HL-60 (cell line): ENCODE data around the gene SLC36A2.

Experiments used
- DNase-seq, 2 experiments: peaks; one replicate each; pipeline ENCODE4 v3.0.0-alpha.2; 2010 to 2020; ENCODE audit warnings: low read depth in 1 of 2, low spot score in 1 of 2
- H3K27ac ChIP-seq: fragments of 250-450 bp; sonication (Bioruptor Pico); replicated peaks from 2 replicates; pipeline ENCODE4 v1.5.1; 2020; ENCODE audit warnings: mild to moderate bottlenecking, moderate library complexity
- H3K27me3 ChIP-seq: fragments of 250-450 bp; sonication (Bioruptor Pico); 2 replicates; pipeline ENCODE4 v1.5.1; 2021; ENCODE audit warnings: mild to moderate bottlenecking, moderate library complexity; ENCODE audit not compliant: insufficient read depth, poor library complexity, severe bottlenecking
- H3K4me3 ChIP-seq: replicated peaks from 2 replicates; pipeline ENCODE4 v1.5.1; 2011; ENCODE audit warnings: mild to moderate bottlenecking, control low read depth, low read length; ENCODE audit not compliant: insufficient read depth
- GABPA ChIP-seq: IDR thresholded peaks from 2 replicates; pipeline ENCODE4 v1.6.1; 2012; ENCODE audit warnings: low read depth
- POLR2AphosphoS5 ChIP-seq: IDR thresholded peaks from 2 replicates; pipeline ENCODE4 v1.6.1; 2012; ENCODE audit warnings: low read depth
- SPI1 ChIP-seq: IDR thresholded peaks from 2 replicates; pipeline ENCODE4 v1.6.1; 2012; ENCODE audit warnings: low read depth, mild to moderate bottlenecking, borderline replicate concordance
- TF ChIP-seq, protein P1 (sequence below): IDR thresholded peaks from one replicate; pipeline ENCODE4 v1.5.1; 2011; ENCODE audit warnings: low read length, control low read depth, inconsistent platforms; ENCODE audit not compliant: insufficient read depth
- TF ChIP-seq, protein P2 (sequence below): IDR thresholded peaks from 2 replicates; pipeline ENCODE4 v1.6.1; 2012; ENCODE audit warnings: low read depth; ENCODE audit not compliant: insufficient replicate concordance

The SLC36A2 gene

DNA sequence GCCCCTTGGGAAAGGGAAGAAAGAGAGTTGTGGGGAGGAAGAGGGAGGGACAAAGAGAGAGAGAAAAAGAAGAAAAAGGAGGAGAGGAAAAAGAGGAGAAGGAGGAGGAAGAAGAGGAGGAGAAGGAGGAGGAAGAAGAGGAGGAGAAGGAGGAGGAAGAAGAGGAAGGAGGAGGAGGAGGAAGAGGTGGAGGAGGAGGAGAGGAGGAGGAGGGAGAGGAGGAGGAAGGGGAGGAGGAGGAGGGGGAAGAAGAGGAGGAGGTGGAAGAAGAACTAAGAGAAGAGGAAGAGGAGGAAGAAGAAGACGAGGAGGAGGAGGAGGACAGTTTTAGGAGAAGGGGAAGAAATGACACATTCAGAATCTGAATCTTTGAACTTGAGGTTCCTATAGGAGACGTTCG lies 7.4 kb downstream of the SLC36A2 start:
- no peak overlapping the region for H3K27ac ChIP-seq
- H3K27me3 ChIP-seq = peaks cover 6% of the 10 kb centered on the region
- no peak overlapping the region for H3K4me3 ChIP-seq
- DNase-seq = no peak
- TF ChIP-seq, protein P1, sequence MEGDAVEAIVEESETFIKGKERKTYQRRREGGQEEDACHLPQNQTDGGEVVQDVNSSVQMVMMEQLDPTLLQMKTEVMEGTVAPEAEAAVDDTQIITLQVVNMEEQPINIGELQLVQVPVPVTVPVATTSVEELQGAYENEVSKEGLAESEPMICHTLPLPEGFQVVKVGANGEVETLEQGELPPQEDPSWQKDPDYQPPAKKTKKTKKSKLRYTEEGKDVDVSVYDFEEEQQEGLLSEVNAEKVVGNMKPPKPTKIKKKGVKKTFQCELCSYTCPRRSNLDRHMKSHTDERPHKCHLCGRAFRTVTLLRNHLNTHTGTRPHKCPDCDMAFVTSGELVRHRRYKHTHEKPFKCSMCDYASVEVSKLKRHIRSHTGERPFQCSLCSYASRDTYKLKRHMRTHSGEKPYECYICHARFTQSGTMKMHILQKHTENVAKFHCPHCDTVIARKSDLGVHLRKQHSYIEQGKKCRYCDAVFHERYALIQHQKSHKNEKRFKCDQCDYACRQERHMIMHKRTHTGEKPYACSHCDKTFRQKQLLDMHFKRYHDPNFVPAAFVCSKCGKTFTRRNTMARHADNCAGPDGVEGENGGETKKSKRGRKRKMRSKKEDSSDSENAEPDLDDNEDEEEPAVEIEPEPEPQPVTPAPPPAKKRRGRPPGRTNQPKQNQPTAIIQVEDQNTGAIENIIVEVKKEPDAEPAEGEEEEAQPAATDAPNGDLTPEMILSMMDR = no peak
- TF ChIP-seq SPI1 (no peak), POLR2AphosphoS5 (no peak), GABPA (no peak)
- TF ChIP-seq, protein P2, sequence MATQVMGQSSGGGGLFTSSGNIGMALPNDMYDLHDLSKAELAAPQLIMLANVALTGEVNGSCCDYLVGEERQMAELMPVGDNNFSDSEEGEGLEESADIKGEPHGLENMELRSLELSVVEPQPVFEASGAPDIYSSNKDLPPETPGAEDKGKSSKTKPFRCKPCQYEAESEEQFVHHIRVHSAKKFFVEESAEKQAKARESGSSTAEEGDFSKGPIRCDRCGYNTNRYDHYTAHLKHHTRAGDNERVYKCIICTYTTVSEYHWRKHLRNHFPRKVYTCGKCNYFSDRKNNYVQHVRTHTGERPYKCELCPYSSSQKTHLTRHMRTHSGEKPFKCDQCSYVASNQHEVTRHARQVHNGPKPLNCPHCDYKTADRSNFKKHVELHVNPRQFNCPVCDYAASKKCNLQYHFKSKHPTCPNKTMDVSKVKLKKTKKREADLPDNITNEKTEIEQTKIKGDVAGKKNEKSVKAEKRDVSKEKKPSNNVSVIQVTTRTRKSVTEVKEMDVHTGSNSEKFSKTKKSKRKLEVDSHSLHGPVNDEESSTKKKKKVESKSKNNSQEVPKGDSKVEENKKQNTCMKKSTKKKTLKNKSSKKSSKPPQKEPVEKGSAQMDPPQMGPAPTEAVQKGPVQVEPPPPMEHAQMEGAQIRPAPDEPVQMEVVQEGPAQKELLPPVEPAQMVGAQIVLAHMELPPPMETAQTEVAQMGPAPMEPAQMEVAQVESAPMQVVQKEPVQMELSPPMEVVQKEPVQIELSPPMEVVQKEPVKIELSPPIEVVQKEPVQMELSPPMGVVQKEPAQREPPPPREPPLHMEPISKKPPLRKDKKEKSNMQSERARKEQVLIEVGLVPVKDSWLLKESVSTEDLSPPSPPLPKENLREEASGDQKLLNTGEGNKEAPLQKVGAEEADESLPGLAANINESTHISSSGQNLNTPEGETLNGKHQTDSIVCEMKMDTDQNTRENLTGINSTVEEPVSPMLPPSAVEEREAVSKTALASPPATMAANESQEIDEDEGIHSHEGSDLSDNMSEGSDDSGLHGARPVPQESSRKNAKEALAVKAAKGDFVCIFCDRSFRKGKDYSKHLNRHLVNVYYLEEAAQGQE = no peak

DNA sequence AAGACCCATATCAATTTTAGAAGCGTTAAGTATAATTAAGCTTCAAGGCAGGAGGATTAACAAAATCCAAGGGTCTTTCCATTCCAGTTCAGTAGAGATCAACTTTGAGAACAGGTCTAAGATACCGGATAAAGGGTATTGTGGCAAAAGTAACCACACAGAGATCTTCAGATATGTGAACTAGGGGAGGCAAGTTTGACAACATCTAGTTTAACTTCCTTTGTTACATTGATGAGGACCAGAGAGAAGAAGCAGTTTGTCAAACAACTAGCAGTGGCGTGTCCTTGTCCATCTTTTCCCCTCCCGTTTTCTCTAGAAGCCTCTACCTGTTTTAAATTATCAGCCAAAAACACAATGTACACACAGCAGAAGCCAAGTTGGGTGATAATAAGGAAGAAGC lies 8.6 kb downstream of the SLC36A2 start:
- Histone ChIP-seq H3K4me3 (no peak overlapping the region), H3K27ac (no peak overlapping the region), H3K27me3 (no peaks in the 10 kb centered on the region)
- no peak for DNase-seq
- TF ChIP-seq GABPA (no peak), SPI1 (no peak), POLR2AphosphoS5 (no peak)
- TF ChIP-seq, protein P2 = no peak
- TF ChIP-seq, protein P1 = no peak

DNA sequence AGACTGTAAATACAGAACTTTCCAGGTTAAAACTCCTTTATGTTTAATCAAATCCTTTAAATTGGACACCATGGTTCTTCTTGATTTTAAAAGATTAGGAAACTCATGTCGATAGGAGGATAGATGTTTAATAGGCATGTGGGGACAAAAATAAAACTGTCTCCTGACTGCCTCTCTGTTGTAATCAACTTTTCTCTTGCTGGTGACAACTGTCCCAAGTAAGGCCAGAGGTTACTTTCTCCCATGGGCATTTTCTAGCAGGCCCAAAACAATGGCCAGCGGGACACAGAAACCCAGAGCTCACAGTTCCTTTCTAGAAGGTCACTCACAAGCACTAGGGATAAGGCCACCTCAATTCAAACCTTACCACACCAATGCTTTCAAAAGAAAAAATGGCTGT lies 14.5 kb downstream of the SLC36A2 start:
- H3K4me3 ChIP-seq = no peak overlapping the region
- no peak for TF ChIP-seq GABPA
- H3K27me3 ChIP-seq = no peaks in the 10 kb centered on the region
- no peak overlapping the region for H3K27ac ChIP-seq
- no peak for DNase-seq

DNA sequence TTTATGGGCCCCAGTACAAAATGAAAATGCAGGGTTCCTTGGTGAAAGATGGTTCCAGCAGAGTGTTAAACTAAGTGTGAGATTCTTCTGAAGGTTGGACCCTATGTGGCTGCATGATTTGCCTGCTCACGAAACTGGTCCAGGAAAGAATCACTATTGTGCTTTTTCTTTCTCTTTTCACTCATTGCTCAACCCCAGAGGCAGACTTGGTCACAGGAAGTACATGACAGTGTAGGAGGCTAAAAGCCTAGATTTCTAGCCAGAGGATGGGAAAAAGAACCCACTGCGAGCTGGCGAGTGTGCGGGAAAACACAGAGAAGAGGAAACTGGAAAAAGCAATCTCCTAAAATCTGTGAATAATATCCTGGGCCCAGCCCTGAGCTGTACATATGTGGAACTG lies 18.6 kb downstream of the SLC36A2 start:
- TF ChIP-seq SPI1 (no peak), GABPA (no peak), POLR2AphosphoS5 (no peak)
- TF ChIP-seq, protein P1 = no peak
- TF ChIP-seq, protein P2 = no peak
- Histone ChIP-seq H3K4me3 (no peak overlapping the region), H3K27me3 (no peaks in the 10 kb centered on the region), H3K27ac (no peak overlapping the region)
- DNase-seq = no peak
